Activated CD4-positive, alpha-beta T cell treated with anti-CD3 and anti-CD28 coated beads for 36 hours (primary cell): ENCODE results near the gene EIF5. TPM values are rescaled to one million over a fixed set of nuclear protein-coding genes. Genes with fewer than 3 reads are reported as not detected.

ENCODE experiments used
- ATAC-seq: fragments of 200-7000 bp; cut with Tn5 transposase; one replicate; pipeline ENCODE4 v1.10.0; 2021; ENCODE audit warnings: mild to moderate bottlenecking, moderate library complexity
- CTCF ChIA-PET: fragments of 350-600 bp; sonication (Branson Sonifier 250); formaldehyde crosslinking; loops from one replicate; lab custom pipeline; 2021; ENCODE audit warnings: antibody characterized with exemption; lab: Charles Lee
- POLR2A ChIA-PET: fragments of 350-600 bp; sonication (Branson Sonifier 250); formaldehyde crosslinking; loops from one replicate; lab custom pipeline; 2021; ENCODE audit warnings: antibody characterized with exemption, inconsistent platforms; lab: Charles Lee
- DNase-seq: peaks from one replicate; pipeline ENCODE4 v3.0.0-alpha.2; 2020
- H3K27ac Mint-ChIP-seq: one replicate; pipeline ENCODE4 v1.8.0; 2021; ENCODE audit warnings: mixed read lengths
- H3K27me3 Mint-ChIP-seq: one replicate; pipeline ENCODE4 v1.8.0; 2021; ENCODE audit warnings: mixed read lengths
- H3K36me3 Mint-ChIP-seq: one replicate; pipeline ENCODE4 v1.8.0; 2021; ENCODE audit warnings: low read depth, mixed read lengths
- H3K4me1 Mint-ChIP-seq: one replicate; pipeline ENCODE4 v1.8.0; 2021; ENCODE audit warnings: mixed read lengths
- H3K4me3 Mint-ChIP-seq: one replicate; pipeline ENCODE4 v1.8.0; 2021; ENCODE audit warnings: mild to moderate bottlenecking, moderate library complexity, mixed read lengths
- H3K9me3 Mint-ChIP-seq: one replicate; pipeline ENCODE4 v1.8.0; 2021; ENCODE audit warnings: low read depth, mixed read lengths
- intact Hi-C, 2 experiments: fragments of 100-400 bp; cut with DNase I in 1 of 2; cut with micrococcal nuclease in 1 of 2; formaldehyde crosslinking; loops; one replicate each; pipeline versions ENCODE4 v1.14.2 to v1.15.1; 2022 to 2024; cut with DNase I, micrococcal nuclease
- total RNA-seq, 2 experiments: library from RNA; stranded (reverse); gene quantifications; one replicate each; pipeline ENCODE4 v1.2.3, GENCODE V29; 2021

EIF5 gene
- total RNA-seq, 2 experiments from 2014 or later = 222 to 234 TPM

- Mint-ChIP-seq H3K36me3 (no peaks in the 10 kb centered on the region), H3K9me3 (no peaks in the 10 kb centered on the region), H3K27me3 (peaks cover 2% of the 10 kb centered on the region), H3K4me1 (no peaks in the 10 kb centered on the region), H3K27ac (no peak overlapping the region), H3K4me3 (no peak overlapping the region)
- intact Hi-C loops = no loop called here
- CTCF ChIA-PET = interaction anchor here (0.6 kb wide), 2 partner anchors 19 to 47 kb away, joined by 3 read pairs; no protein-coding TSS in a partner anchor
- ATAC-seq = no peak
- no peak for DNase-seq
- POLR2A ChIA-PET = no interaction called here
Measured at GRCh38 chr14:103311171-103311997, 22.7 kb upstream of the EIF5 start.

GRCh38 chr14:103312006-103312635 lies 21.9 kb upstream of the EIF5 start:
- intact Hi-C loops = no loop called here

GRCh38 chr14:103313704-103314103 lies 20.3 kb upstream of the EIF5 start:
- no peak overlapping the region for H3K27ac Mint-ChIP-seq
- no peak for ATAC-seq

More at GRCh38 chr14:103312006-103312635, 21.9 kb upstream of the EIF5 start:
- no peaks in the 10 kb centered on the region for H3K36me3 Mint-ChIP-seq
- ATAC-seq = no peak
- H3K27ac Mint-ChIP-seq = no peak overlapping the region
- no peak overlapping the region for H3K4me3 Mint-ChIP-seq
- no peak for DNase-seq
- CTCF ChIA-PET = interaction anchor here (0.6 kb wide), 3 partner anchors 18 to 408 kb away, joined by 3 read pairs; no protein-coding TSS in a partner anchor
- POLR2A ChIA-PET = no interaction called here
- no peaks in the 10 kb centered on the region for H3K4me1 Mint-ChIP-seq
- no peaks in the 10 kb centered on the region for H3K9me3 Mint-ChIP-seq
- H3K27me3 Mint-ChIP-seq = peaks cover 7% of the 10 kb centered on the region

GRCh38 chr14:103314496-103315277 lies 19.4 kb upstream of the EIF5 start:
- no peak overlapping the region for H3K4me3 Mint-ChIP-seq
- CTCF ChIA-PET = no interaction called here
- H3K36me3 Mint-ChIP-seq = no peaks in the 10 kb centered on the region
- no peak for ATAC-seq
- H3K27ac Mint-ChIP-seq = no peak overlapping the region
- intact Hi-C loops = no loop called here
- H3K4me1 Mint-ChIP-seq = no peaks in the 10 kb centered on the region
- DNase-seq = no peak
- no peaks in the 10 kb centered on the region for H3K9me3 Mint-ChIP-seq
- peaks cover 7% of the 10 kb centered on the region for H3K27me3 Mint-ChIP-seq
- POLR2A ChIA-PET = no interaction called here

More at GRCh38 chr14:103313704-103314103, 20.3 kb upstream of the EIF5 start:
- Mint-ChIP-seq H3K4me3 (no peak overlapping the region), H3K36me3 (no peaks in the 10 kb centered on the region), H3K4me1 (no peaks in the 10 kb centered on the region), H3K9me3 (no peaks in the 10 kb centered on the region), H3K27me3 (peaks cover 5% of the 10 kb centered on the region)
- ChIA-PET POLR2A (no interaction called here), CTCF (no interaction called here)
- intact Hi-C loops = no loop called here
- DNase-seq = no peak

- Mint-ChIP-seq H3K9me3 (no peaks in the 10 kb centered on the region), H3K36me3 (no peaks in the 10 kb centered on the region), H3K27me3 (peaks cover 7% of the 10 kb centered on the region), H3K27ac (no peak overlapping the region), H3K4me3 (no peak overlapping the region), H3K4me1 (no peaks in the 10 kb centered on the region)
- DNase-seq (no peak), ATAC-seq (no peak)
- intact Hi-C loops = no loop called here
- POLR2A ChIA-PET = no interaction called here
- CTCF ChIA-PET = no interaction called here
Measured at GRCh38 chr14:103315351-103315911, 18.6 kb upstream of the EIF5 start.

- Mint-ChIP-seq H3K27ac (no peak overlapping the region), H3K36me3 (no peaks in the 10 kb centered on the region), H3K27me3 (peaks cover 7% of the 10 kb centered on the region), H3K4me1 (no peaks in the 10 kb centered on the region), H3K9me3 (no peaks in the 10 kb centered on the region), H3K4me3 (no peak overlapping the region)
- DNase-seq (no peak), ATAC-seq (no peak)
- POLR2A ChIA-PET = no interaction called here
- intact Hi-C loops = no loop called here
- CTCF ChIA-PET = no interaction called here
Measured at GRCh38 chr14:103315941-103316340, 18.1 kb upstream of the EIF5 start.

GRCh38 chr14:103316721-103317121 lies 17.3 kb upstream of the EIF5 start:
- Mint-ChIP-seq H3K4me3 (no peak overlapping the region), H3K27me3 (peaks cover 7% of the 10 kb centered on the region), H3K36me3 (no peaks in the 10 kb centered on the region), H3K4me1 (no peaks in the 10 kb centered on the region), H3K27ac (no peak overlapping the region), H3K9me3 (no peaks in the 10 kb centered on the region)
- ATAC-seq = no peak
- intact Hi-C loops = no loop called here
- CTCF ChIA-PET = no interaction called here
- DNase-seq = no peak
- POLR2A ChIA-PET = no interaction called here

- Mint-ChIP-seq H3K4me1 (no peaks in the 10 kb centered on the region), H3K27me3 (peaks cover 9% of the 10 kb centered on the region), H3K9me3 (no peaks in the 10 kb centered on the region), H3K4me3 (no peak overlapping the region), H3K27ac (no peak overlapping the region), H3K36me3 (no peaks in the 10 kb centered on the region)
- ChIA-PET CTCF (no interaction called here), POLR2A (no interaction called here)
- ATAC-seq = no peak
- no peak for DNase-seq
- intact Hi-C loops = no loop called here
Measured at GRCh38 chr14:103317251-103317650, 16.8 kb upstream of the EIF5 start.

GRCh38 chr14:103317976-103318580 lies 16.0 kb upstream of the EIF5 start:
- H3K27ac Mint-ChIP-seq = no peak overlapping the region
- POLR2A ChIA-PET = no interaction called here
- intact Hi-C loops = no loop called here
- CTCF ChIA-PET = interaction anchor here (0.7 kb wide), 1 partner anchor 241 kb away, joined by 3 read pairs; no protein-coding TSS in a partner anchor
- DNase-seq = no peak
- peaks cover 10% of the 10 kb centered on the region for H3K27me3 Mint-ChIP-seq
- H3K4me1 Mint-ChIP-seq = no peaks in the 10 kb centered on the region
- H3K36me3 Mint-ChIP-seq = no peaks in the 10 kb centered on the region
- no peaks in the 10 kb centered on the region for H3K9me3 Mint-ChIP-seq
- no peak for ATAC-seq
- no peak overlapping the region for H3K4me3 Mint-ChIP-seq

- ATAC-seq (no peak), DNase-seq (no peak)
- intact Hi-C loops = no loop called here
- H3K27me3 Mint-ChIP-seq = peaks cover 10% of the 10 kb centered on the region
- ChIA-PET POLR2A (no interaction called here), CTCF (interaction anchor here (0.7 kb wide), 1 partner anchor 242 kb away, joined by 3 read pairs; no protein-coding TSS in a partner anchor)
- no peak overlapping the region for H3K27ac Mint-ChIP-seq
- H3K9me3 Mint-ChIP-seq = no peaks in the 10 kb centered on the region
- no peaks in the 10 kb centered on the region for H3K4me1 Mint-ChIP-seq
- H3K4me3 Mint-ChIP-seq = no peak overlapping the region
- H3K36me3 Mint-ChIP-seq = no peaks in the 10 kb centered on the region
Measured at GRCh38 chr14:103318750-103319419, 15.2 kb upstream of the EIF5 start.
